Pancreas (tissue), 10 donors: ENCODE data around the gene SPDYE5. TPM values are rescaled to one million over a fixed set of nuclear protein-coding genes. Genes with fewer than 3 reads are reported as not detected.
A peak's percentile ranks its signal among the peaks of the same experiment; 100 is the strongest.

Experiments used
- ATAC-seq, 4 donors: fragments of 200-7000 bp; cut with Tn5 transposase; one replicate each; pipeline versions ENCODE4 v1.8.0 to v1.9.1; 2020; ENCODE audit warnings: mild to moderate bottlenecking in 4 of 4, moderate library complexity in 4 of 4
- DNase-seq, 6 donors: peaks; one replicate each; pipeline ENCODE4 v3.0.0-alpha.2; 2020
- FAIRE-seq: peaks from 2 replicates; lab custom pipeline; 2012; peaks lifted over from hg19 to GRCh38; lab: Jason Lieb, UNC
- H3K27ac ChIP-seq, 4 donors: fragments of 200-600 bp; sonication (generic); 1 replicate in 3 of 4; 2 replicates in 1 of 4; pipeline versions ENCODE4 v1.5.0 to v1.8.0; 2020
- H3K27me3 ChIP-seq, 4 donors: fragments of 200-600 bp; one replicate each; pipeline ENCODE4 v1.8.0; 2021
- H3K36me3 ChIP-seq, 3 donors: fragments of 200-600 bp; sonication (generic) in 1 of 3; one replicate each; pipeline versions ENCODE4 v1.5.0 to v1.8.0; 2020 to 2021
- H3K4me1 ChIP-seq, 3 donors: fragments of 200-600 bp; one replicate each; pipeline ENCODE4 v1.8.0; 2021
- H3K4me3 ChIP-seq, 4 donors: fragments of 200-600 bp; sonication (generic) in 2 of 4; one replicate each; pipeline versions ENCODE4 v1.5.0 to v1.8.0; 2020 to 2021
- H3K9me3 ChIP-seq, 4 donors: fragments of 200-600 bp; one replicate each; pipeline ENCODE4 v1.8.0; 2021
- WGBS, 2 donors: extraction: QIAGEN DNeasy Blood & Tissue Kit; methylation state at CpG; one replicate each; pipeline ENCODE4 v1.1.7; 2013; 5-methylcytosine and 5-hydroxymethylcytosine counted together
- intact Hi-C, 3 donors: fragments of 100-400 bp; cut with DNase I; formaldehyde crosslinking; loops; one replicate each; pipeline versions ENCODE4 v1.11.1 to v1.14.2; 2022
- polyA plus RNA-seq, 2 donors: library from polyadenylated mRNA; stranded (reverse); fragments of 200-250 nt; gene quantifications; one replicate each; pipeline ENCODE4 v1.2.3, GENCODE V29; 2013
- total RNA-seq, 6 donors: library from RNA; stranded (reverse); fragmentation: NEBNext Ultra II Directional in 4 of 6; extraction: Animal tissue kit (Norgen Biotek cat#: 25700) in 4 of 6; gene quantifications; one replicate each; pipeline versions ENCODE4 v1.2.1 to v1.2.4, GENCODE V29; 2021 to 2023
- TF ChIP-seq, protein P1 (sequence below), 4 donors: fragments of 200-600 bp; sonication (generic) in 3 of 4; IDR thresholded peaks; one replicate each; pipeline versions ENCODE4 v1.5.0 to v1.8.0; 2021; ENCODE audit warnings: antibody characterized with exemption in 4 of 4
- donor health status: healthy with polysubstance abuse.
- donor health status: DM: no; HTN: no; CAD: no; lungs with moderate emphysema.
- donor health status: DM: no; HTN: no; CAD: no.
- donor health status: control.
- donor health status: control.
- donor health status: Bipolar disorder and iron deficiency.
- donor health status: DM: yes; HTN: yes; CAD: no.
- donor health status: DM: no; HTN: no; CAD: no.
- donor health status: DM: no; HTN: no; CAD: no.
- donor health status: DM: yes; HTN: yes; CAD: no.

Gene SPDYE5
- total and polyA plus RNA-seq, 8 donors: 0.09 TPM; not detected in 7

DNA sequence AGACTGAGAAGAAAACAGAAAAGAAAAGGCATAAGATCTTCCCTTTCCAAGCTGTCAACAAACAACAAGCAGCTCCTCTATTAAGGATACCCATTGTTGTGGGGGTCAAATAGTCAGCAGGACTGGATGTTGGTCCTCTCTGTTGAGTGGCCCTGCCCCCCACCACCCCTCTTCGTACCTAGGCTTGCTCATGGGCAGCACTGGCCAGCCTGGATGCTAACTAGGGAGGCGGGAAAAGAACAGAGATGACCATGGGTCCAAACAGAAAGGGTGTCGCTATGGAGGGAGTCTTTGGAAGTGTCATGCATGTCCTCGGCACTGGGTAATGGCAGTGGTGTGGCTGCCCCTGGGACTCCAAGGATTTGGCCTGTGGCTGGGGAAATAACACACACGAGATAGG lies 45.6 kb downstream of the SPDYE5 start:
- DNase-seq (no peak), FAIRE-seq (no peak), ATAC-seq (no peak)
- intact Hi-C loops: no loop called here
- H3K27me3 ChIP-seq: no peaks in the 10 kb centered on the region
- TF ChIP-seq, protein P1, sequence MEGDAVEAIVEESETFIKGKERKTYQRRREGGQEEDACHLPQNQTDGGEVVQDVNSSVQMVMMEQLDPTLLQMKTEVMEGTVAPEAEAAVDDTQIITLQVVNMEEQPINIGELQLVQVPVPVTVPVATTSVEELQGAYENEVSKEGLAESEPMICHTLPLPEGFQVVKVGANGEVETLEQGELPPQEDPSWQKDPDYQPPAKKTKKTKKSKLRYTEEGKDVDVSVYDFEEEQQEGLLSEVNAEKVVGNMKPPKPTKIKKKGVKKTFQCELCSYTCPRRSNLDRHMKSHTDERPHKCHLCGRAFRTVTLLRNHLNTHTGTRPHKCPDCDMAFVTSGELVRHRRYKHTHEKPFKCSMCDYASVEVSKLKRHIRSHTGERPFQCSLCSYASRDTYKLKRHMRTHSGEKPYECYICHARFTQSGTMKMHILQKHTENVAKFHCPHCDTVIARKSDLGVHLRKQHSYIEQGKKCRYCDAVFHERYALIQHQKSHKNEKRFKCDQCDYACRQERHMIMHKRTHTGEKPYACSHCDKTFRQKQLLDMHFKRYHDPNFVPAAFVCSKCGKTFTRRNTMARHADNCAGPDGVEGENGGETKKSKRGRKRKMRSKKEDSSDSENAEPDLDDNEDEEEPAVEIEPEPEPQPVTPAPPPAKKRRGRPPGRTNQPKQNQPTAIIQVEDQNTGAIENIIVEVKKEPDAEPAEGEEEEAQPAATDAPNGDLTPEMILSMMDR (IDR thresholded peaks at IDR 0.05): no peak
- no peaks in the 10 kb centered on the region for H3K4me1 ChIP-seq
- H3K9me3 ChIP-seq: no peaks in the 10 kb centered on the region
- no peak overlapping the region for H3K27ac ChIP-seq
- no peak overlapping the region for H3K4me3 ChIP-seq
- H3K36me3 ChIP-seq: no peaks in the 10 kb centered on the region
- 86 to 92% methylated on average over 5 of the region's 5 CpGs for whole genome bisulfite sequencing, 2 donors

- intact Hi-C loops: no loop called here
- no peak for FAIRE-seq
Observed at GRCh38 chr7:75546237-75547015, 54.3 kb downstream of the SPDYE5 start.

More at GRCh38 chr7:75546237-75547015, 54.3 kb downstream of the SPDYE5 start:
- TF ChIP-seq, protein P1 (IDR thresholded peaks at IDR 0.05): no peak
- no peaks in the 10 kb centered on the region for H3K9me3 ChIP-seq
- DNase-seq (peak in 1 of 6 donors; percentile 3), ATAC-seq (no peak)
- H3K4me1 ChIP-seq: no peaks in the 10 kb centered on the region
- no peaks in the 10 kb centered on the region for H3K27me3 ChIP-seq
- H3K27ac ChIP-seq: no peak overlapping the region
- 75 to 76% methylated on average over 15 of the region's 15 CpGs for WGBS, 2 donors
- no peaks in the 10 kb centered on the region for H3K36me3 ChIP-seq
- H3K4me3 ChIP-seq: no peak overlapping the region

Other genes with a start within 250 kb of the SPDYE5 start
- gene TRIM73, start 96.7 kb upstream of the SPDYE5 start, total RNA-seq: 10 to 100 TPM in 1 of 6 donors, 1 to 10 TPM in 4, under 1 TPM in 1; 0.76 to 11.0 (median 3.3) TPM
- gene TRIM73, start 96.7 kb upstream of the SPDYE5 start, polyA plus RNA-seq: 1 to 10 TPM; 4.7 to 6.8 TPM
- gene POM121C, start 6.0 kb upstream of the SPDYE5 start, total RNA-seq: 10 to 100 TPM; 14.6 to 25.8 (median 18.7) TPM
- 10 to 100 TPM; 12.3 to 16.9 TPM for gene POM121C, start 6.0 kb upstream of the SPDYE5 start, polyA plus RNA-seq
- 10 to 100 TPM in 1 of 6 donors, 1 to 10 TPM in 5; 4.9 to 14.8 (median 5.9) TPM for gene HIP1, start 246.6 kb downstream of the SPDYE5 start, total RNA-seq
- 1 to 10 TPM; 3.6 to 3.9 TPM for gene HIP1, start 246.6 kb downstream of the SPDYE5 start, polyA plus RNA-seq